Mesenteric fat pad (tissue), 1 donor: ENCODE measurements around the gene TMEM186. TPM values are rescaled to one million over a fixed set of nuclear protein-coding genes. Genes with fewer than 3 reads are reported as not detected.
"Not testable (repeated sequence)": the region's sequence is repeated elsewhere in the genome, so short reads cannot be mapped to it uniquely, and the experiment has no call there.

Experiments used
- DNase-seq: peaks from one replicate; pipeline ENCODE4 v3.0.0-alpha.2; 2020; ENCODE audit warnings: low spot score
- total RNA-seq: library from RNA; stranded (reverse); fragmentation: NEBNext Ultra II Directional; extraction: Animal tissue kit (Norgen Biotek cat#: 25700); gene quantifications from one replicate; pipeline ENCODE4 v1.2.1, GENCODE V29; 2021
- donor health status: DM: yes; HTN: yes; CAD: no.

TMEM186 gene
- total RNA-seq, 1 donor from 2014 or later, result 7.7 TPM

DNA sequence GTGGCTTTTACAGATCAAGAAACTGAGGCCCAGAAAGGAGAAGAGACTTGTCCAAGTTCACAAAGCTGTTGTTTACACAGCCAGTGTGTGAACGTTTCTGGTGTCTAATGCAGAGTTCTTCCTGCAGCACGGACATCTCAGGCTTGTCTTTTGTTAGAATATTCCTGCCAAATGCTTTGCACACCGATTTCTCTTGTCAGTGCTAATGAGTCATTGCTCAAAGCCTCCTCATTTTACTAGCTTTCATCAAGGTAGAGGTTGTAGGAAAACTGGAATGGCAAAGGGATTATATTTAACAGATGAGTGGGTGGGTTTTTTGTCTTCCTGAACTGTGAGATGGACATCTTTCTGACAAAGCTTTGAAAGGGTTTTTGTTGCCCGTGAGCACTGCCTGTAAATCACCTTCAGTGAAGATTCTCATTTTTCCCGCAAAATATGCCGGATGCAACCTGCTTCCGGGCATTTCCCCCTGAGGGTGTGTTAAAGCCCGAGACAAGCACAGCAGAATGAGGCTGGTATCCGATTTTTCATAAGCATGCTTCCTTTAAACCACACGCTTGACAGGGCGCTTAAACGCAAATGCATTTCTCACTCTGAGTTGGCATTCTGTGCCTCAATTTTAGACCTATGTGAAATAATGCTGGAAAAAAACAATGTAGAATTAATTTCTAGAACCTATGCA, 14.9 kb upstream of the TMEM186 start:
- DNase-seq, result no peak

GRCh38 chr16:8808613-8809353, 11.3 kb upstream of the TMEM186 start:
- DNase-seq, result no peak

- DNase-seq, result no peak
Observed at GRCh38 chr16:8808009-8808408, 10.6 kb upstream of the TMEM186 start.

DNA sequence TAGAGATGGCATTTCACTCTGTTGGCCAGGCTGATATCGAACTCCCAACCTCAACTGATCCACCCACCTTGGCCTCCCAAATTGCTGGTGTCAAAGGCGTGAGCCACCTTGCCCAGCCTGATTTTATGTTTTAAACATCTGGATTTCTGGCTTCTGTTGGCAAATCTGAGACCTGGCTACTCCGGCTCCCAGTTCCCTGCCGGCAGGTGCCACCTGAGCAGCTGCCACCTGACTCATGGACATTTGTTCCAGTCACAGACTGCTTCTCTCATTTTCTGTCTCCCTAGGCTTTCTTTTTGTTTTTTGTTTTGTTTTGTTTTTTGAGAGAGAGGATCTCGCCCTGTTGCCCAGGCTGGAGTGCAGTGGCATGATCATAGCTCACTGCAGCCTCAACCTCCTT, 9.8 kb upstream of the TMEM186 start:
- no peak for DNase-seq

DNA sequence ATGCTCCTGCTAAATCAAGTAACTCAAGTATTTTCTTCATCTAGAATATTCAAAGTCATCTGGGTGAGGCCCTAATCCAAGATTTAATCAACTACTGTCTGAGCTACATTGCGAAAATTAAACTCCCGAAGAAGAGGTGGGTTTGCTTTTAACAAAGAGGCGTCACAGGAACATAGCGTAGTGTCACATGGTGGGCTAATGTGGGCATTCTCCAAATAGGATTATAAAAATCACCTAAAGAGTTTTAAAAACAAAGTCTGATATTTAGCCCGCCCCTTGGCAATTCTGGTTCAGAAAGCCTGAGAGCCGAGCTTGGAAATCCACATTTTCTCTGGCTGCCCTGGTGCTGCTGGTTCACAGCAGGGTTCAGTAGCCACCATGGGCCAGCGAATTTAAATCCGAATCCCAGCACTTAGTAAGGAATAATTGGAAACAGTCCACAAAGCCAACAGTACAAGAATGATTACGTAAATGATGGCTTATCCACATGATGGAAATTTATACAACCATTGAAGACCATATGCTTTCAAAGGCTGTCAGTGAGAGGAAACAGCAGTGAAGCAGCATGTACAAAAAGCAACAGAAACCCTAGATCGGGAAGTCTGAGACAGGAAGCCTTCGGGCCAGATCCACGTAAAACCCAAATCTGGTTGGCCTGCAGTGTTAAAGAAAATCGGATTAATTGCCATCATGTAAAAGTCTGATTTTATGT, 9.0 kb upstream of the TMEM186 start:
- no peak for DNase-seq

- DNase-seq, result no peak
Observed at GRCh38 chr16:8804313-8804712, 6.9 kb upstream of the TMEM186 start.

DNA sequence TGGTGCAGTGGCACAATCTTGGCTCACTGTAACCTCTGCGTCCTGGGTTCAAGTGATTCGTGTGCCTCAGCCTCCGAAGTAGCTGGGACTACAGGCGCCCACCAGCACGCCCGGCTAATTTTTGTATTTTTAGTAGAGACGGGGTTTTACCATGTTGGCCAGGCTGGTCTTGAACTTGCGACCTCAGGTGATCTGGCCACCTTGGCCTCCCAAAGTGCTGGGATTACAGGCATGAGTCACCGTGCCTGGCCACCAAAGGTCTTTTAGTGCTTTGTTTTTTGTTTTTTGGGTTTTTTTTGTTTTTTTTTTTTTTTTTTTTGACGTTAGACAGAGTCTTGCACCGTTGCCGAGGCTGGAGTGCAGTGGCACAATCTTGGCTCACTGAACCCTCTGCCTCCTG, 6.3 kb upstream of the TMEM186 start:
- not testable (repeated sequence) for DNase-seq

DNA sequence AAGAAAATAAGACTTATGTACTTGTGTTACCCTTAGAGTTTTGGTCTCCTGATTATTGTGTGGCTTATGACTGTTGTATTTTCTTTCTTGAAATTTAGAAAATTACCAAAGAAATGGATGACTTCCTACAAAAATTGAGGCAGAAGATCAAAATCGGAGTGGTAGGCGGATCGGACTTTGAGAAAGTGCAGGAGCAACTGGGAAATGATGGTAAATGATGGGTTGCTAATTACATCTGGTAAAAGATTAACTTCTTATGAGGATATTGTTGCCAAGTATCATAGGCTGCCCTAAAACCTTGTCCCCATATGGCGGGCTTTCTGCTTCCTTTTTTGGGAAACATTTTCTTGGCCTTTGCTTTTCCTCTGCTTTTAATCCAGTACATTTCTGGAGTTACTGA, 4.3 kb upstream of the TMEM186 start:
- DNase-seq, result no peak

- no peak for DNase-seq
Observed at GRCh38 chr16:8798535-8799157, 1.2 kb upstream of the TMEM186 start.

- DNase-seq, result no peak
Observed at GRCh38 chr16:8798174-8798527, 712 bp upstream of the TMEM186 start.

GRCh38 chr16:8796469-8797363, 723 bp downstream of the TMEM186 start:
- no peak for DNase-seq

DNA sequence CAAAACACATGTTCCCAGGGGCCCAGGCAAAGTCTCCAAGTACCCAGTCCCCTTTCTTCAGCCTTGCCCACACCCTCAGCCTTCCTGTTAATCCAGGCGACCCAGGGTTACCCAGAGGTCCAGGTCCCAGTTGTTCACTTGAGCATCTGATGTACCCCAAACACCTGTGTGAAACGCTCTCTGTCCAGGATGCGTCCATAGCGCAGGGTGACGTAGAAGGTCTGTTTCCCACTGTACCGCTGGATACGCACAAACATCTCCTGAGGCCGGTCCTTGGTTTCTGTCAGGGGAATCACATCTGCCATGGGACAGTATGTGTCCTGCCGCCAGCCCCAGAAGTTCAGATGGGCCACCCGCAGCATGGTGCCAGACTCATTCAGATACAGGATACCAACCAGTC, 1.6 kb downstream of the TMEM186 start:
- DNase-seq, result no peak

- DNase-seq, result no peak
Observed at GRCh38 chr16:8795091-8795490, 2.3 kb downstream of the TMEM186 start.

GRCh38 chr16:8788578-8789172, 8.8 kb downstream of the TMEM186 start:
- DNase-seq, result no peak

DNA sequence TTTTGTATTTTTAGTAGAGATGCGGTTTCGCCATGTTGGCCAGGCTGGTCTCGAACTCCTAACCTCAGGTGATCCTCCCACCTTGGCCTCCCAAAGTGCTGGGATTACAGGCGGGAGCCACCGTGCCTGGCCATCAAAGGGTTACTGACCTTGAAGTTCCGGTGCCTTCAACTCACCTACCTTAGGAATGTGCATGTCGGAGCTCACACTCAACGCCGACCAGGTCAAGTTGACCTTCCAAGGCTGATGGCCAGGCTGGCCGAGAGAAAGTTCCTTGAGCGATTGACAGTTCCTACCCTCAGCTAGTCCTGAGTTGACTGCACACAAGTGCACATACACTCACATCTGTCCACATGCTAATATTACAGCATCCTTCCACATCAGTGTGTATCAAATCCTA, 11.1 kb downstream of the TMEM186 start:
- DNase-seq, result not testable (repeated sequence)

DNA sequence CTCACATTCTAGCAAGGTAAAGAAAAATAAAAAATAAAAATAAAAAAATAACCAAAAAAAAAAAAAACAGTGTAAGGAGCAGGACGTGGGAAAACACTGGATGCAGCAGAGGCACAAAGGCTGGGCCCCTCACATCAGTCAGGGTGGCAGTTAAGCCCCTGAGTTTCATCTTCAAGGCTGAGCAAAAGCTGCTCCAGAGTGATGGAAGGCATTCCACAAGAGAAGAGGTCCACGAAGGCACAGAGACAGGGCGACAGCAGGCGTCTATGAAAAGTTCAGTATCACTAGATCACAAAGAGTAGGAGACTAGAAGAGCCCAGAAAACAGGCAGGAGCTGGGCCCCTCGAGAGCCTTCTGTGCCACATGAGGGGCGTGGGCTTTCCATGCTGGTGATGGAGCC, 12.0 kb downstream of the TMEM186 start:
- DNase-seq, result no peak

GRCh38 chr16:8782673-8783072, 14.8 kb downstream of the TMEM186 start:
- no peak for DNase-seq

DNA sequence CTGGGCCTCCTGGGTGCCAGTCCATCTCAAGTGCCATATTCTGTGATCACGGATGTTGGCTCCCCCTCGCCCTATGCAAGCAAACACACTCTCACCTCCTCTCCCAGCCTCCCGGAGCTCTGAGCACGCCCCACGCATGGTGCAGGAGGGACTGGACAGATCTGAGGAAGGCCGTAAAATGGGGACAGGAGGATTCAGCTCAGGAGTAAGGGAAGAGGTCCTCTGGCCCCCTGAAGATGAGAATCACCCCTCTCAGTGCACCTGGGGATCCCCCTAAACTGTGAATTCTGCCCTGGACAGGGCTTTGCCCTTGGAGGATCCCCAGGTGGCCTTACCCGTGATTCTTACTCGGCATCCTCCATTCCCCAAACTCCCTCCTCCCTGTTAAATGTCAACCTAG, 15.6 kb downstream of the TMEM186 start:
- DNase-seq, result no peak

GRCh38 chr16:8777217-8777616, 20.2 kb downstream of the TMEM186 start:
- no peak for DNase-seq

- no peak for DNase-seq
Observed at GRCh38 chr16:8776129-8776584, 21.3 kb downstream of the TMEM186 start.
